WTC11 (cell line): Measurements from ENCODE around the gene ARID4B. TPM values are rescaled to one million over a fixed set of nuclear protein-coding genes. Genes with fewer than 3 reads are reported as not detected.

Experiments
- ATAC-seq: fragments of 200-7000 bp; cut with Tn5 transposase; 2 replicates; pipeline ENCODE4 v1.10.0; 2021; ENCODE audit warnings: mild to moderate bottlenecking, moderate library complexity
- CTCF ChIA-PET: fragments of 300-600 bp; sonication (Branson Sonifier 250); formaldehyde crosslinking; loops from one replicate; lab custom pipeline; 2021; ENCODE audit warnings: antibody characterized with exemption; lab: Charles Lee
- POLR2A ChIA-PET: fragments of 350-600 bp; sonication (Branson Sonifier 250); formaldehyde crosslinking; loops from one replicate; lab custom pipeline; 2021; ENCODE audit warnings: antibody characterized with exemption; lab: Charles Lee
- DNase-seq: peaks from one replicate; pipeline ENCODE4 v3.0.0; 2021; ENCODE audit warnings: low spot score
- H3K27ac Mint-ChIP-seq: 2 replicates; pipeline ENCODE4 v1.8.0; 2021; ENCODE audit warnings: mixed read lengths
- H3K27me3 Mint-ChIP-seq: 2 replicates; pipeline ENCODE4 v1.8.0; 2021; ENCODE audit warnings: low read depth, mild to moderate bottlenecking, moderate library complexity, mixed read lengths
- H3K36me3 Mint-ChIP-seq: 2 replicates; pipeline ENCODE4 v1.8.0; 2021; ENCODE audit warnings: mixed read lengths
- H3K4me1 Mint-ChIP-seq: 2 replicates; pipeline ENCODE4 v1.8.0; 2022; ENCODE audit warnings: mixed read lengths
- H3K4me3 Mint-ChIP-seq: 2 replicates; pipeline ENCODE4 v1.8.0; 2021; ENCODE audit warnings: mild to moderate bottlenecking, moderate library complexity, mixed read lengths
- H3K9me3 Mint-ChIP-seq: 2 replicates; pipeline ENCODE4 v1.8.0; 2021; ENCODE audit warnings: mixed read lengths
- CREB1 ChIP-seq: sonication (generic); formaldehyde crosslinking; IDR thresholded peaks from 2 replicates; pipeline ENCODE4 v1.8.0; 2023; ENCODE audit warnings: mild to moderate bottlenecking, missing genetic modification reagents
- CREM ChIP-seq: sonication (generic); formaldehyde crosslinking; IDR thresholded peaks from 2 replicates; pipeline ENCODE4 v1.8.1; 2022; ENCODE audit warnings: mild to moderate bottlenecking, missing genetic modification reagents, moderate library complexity
- FOXJ3 ChIP-seq: sonication (generic); formaldehyde crosslinking; IDR thresholded peaks from 2 replicates; pipeline ENCODE4 v1.9.0; 2021; ENCODE audit warnings: missing genetic modification reagents, mild to moderate bottlenecking, borderline replicate concordance
- GTF2I ChIP-seq: fragments of 250-450 bp; sonication (Bioruptor Pico); conservative IDR thresholded peaks from 2 replicates; pipeline ENCODE4 v1.4.0; 2021; ENCODE audit warnings: mild to moderate bottlenecking
- IRF2 ChIP-seq: sonication (generic); formaldehyde crosslinking; IDR thresholded peaks from 2 replicates; pipeline ENCODE4 v1.8.0; 2022; ENCODE audit warnings: low read depth, missing genetic modification reagents, borderline replicate concordance
- KAT7 ChIP-seq: sonication (generic); formaldehyde crosslinking; IDR thresholded peaks from 2 replicates; pipeline ENCODE4 v1.8.1; 2023; ENCODE audit warnings: missing genetic modification reagents, mild to moderate bottlenecking, borderline replicate concordance
- MXD4 ChIP-seq: fragments of 250-450 bp; sonication (Bioruptor Pico); IDR thresholded peaks from 2 replicates; pipeline ENCODE4 v1.8.0; 2021; ENCODE audit warnings: mild to moderate bottlenecking, moderate library complexity, borderline replicate concordance
- TEAD4 ChIP-seq: sonication (generic); formaldehyde crosslinking; IDR thresholded peaks from 2 replicates; pipeline ENCODE4 v1.8.0; 2022; ENCODE audit warnings: mild to moderate bottlenecking, missing genetic modification reagents
- ZNF121 ChIP-seq: sonication (generic); formaldehyde crosslinking; IDR thresholded peaks from 2 replicates; pipeline ENCODE4 v1.8.0; 2023; ENCODE audit warnings: missing genetic modification reagents
- ZNF219 ChIP-seq: sonication (generic); formaldehyde crosslinking; IDR thresholded peaks from 2 replicates; pipeline ENCODE4 v1.8.0; 2023; ENCODE audit warnings: missing genetic modification reagents, mild to moderate bottlenecking, borderline replicate concordance
- total RNA-seq: library from RNA; stranded (reverse); gene quantifications from 3 replicates; pipeline ENCODE4 v1.2.3, GENCODE V29; 2021
- TF ChIP-seq, protein P1 (sequence below): sonication (generic); formaldehyde crosslinking; IDR thresholded peaks from 2 replicates; pipeline ENCODE4 v1.8.0; 2023; ENCODE audit warnings: missing genetic modification reagents, mild to moderate bottlenecking, borderline replicate concordance
- TF ChIP-seq, protein P2 (sequence below): sonication (generic); formaldehyde crosslinking; IDR thresholded peaks from 2 replicates; pipeline ENCODE4 v1.8.0; 2022; ENCODE audit warnings: mild to moderate bottlenecking, missing genetic modification reagents
- TF ChIP-seq, protein P3 (sequence below): fragments of 250-450 bp; sonication (Bioruptor Pico); IDR thresholded peaks from 2 replicates; pipeline ENCODE4 v1.9.0; 2021; ENCODE audit warnings: moderate library complexity, mild to moderate bottlenecking, inconsistent platforms, borderline replicate concordance
- TF ChIP-seq, protein P4 (sequence below): fragments of 250-450 bp; sonication (Bioruptor Pico); IDR thresholded peaks from 2 replicates; pipeline ENCODE4 v1.9.0; 2021; ENCODE audit warnings: mild to moderate bottlenecking
- TF ChIP-seq, protein P5 (sequence below): sonication (generic); formaldehyde crosslinking; IDR thresholded peaks from 2 replicates; pipeline ENCODE4 v1.8.0; 2022; ENCODE audit warnings: mild to moderate bottlenecking, missing genetic modification reagents
- TF ChIP-seq, protein P6 (sequence below): sonication (generic); formaldehyde crosslinking; IDR thresholded peaks from 2 replicates; pipeline ENCODE4 v1.8.0; 2022; ENCODE audit warnings: mild to moderate bottlenecking, missing genetic modification reagents
- TF ChIP-seq, protein P7 (sequence below): sonication (generic); formaldehyde crosslinking; IDR thresholded peaks from 2 replicates; pipeline ENCODE4 v1.8.1; 2023; ENCODE audit warnings: mild to moderate bottlenecking, missing genetic modification reagents
- TF ChIP-seq, protein P8 (sequence below): sonication (generic); formaldehyde crosslinking; IDR thresholded peaks from 2 replicates; pipeline ENCODE4 v1.8.1; 2022; ENCODE audit warnings: missing genetic modification reagents, borderline replicate concordance

The ARID4B gene
- total RNA-seq, 1 experiment from 2014 or later, result 35.7 TPM

DNA sequence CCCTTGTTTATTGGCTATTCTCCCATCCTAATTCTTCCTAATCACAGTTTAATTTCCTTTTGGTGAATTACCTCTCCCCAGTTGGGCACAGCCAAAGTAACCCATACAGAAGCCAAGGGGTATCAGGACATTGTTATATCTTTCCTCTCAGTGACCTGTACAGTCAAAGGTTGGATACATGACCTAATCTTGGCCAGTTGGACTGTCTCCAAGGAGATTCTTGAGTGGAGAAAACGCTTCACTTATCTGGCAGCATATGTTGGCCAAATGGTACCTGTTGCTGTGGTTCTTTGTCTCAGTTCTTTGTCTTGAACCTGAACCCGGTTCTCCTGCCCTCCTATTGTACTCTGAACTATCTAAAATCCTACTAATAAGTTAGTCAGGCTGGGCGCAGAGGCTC lies 23.9 kb upstream of the ARID4B start (continued):
- TF ChIP-seq, protein P1, sequence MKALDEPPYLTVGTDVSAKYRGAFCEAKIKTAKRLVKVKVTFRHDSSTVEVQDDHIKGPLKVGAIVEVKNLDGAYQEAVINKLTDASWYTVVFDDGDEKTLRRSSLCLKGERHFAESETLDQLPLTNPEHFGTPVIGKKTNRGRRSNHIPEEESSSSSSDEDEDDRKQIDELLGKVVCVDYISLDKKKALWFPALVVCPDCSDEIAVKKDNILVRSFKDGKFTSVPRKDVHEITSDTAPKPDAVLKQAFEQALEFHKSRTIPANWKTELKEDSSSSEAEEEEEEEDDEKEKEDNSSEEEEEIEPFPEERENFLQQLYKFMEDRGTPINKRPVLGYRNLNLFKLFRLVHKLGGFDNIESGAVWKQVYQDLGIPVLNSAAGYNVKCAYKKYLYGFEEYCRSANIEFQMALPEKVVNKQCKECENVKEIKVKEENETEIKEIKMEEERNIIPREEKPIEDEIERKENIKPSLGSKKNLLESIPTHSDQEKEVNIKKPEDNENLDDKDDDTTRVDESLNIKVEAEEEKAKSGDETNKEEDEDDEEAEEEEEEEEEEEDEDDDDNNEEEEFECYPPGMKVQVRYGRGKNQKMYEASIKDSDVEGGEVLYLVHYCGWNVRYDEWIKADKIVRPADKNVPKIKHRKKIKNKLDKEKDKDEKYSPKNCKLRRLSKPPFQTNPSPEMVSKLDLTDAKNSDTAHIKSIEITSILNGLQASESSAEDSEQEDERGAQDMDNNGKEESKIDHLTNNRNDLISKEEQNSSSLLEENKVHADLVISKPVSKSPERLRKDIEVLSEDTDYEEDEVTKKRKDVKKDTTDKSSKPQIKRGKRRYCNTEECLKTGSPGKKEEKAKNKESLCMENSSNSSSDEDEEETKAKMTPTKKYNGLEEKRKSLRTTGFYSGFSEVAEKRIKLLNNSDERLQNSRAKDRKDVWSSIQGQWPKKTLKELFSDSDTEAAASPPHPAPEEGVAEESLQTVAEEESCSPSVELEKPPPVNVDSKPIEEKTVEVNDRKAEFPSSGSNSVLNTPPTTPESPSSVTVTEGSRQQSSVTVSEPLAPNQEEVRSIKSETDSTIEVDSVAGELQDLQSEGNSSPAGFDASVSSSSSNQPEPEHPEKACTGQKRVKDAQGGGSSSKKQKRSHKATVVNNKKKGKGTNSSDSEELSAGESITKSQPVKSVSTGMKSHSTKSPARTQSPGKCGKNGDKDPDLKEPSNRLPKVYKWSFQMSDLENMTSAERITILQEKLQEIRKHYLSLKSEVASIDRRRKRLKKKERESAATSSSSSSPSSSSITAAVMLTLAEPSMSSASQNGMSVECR (CRISPR knock-in tag), result no peak
- no peak for TF ChIP-seq KAT7 (CRISPR knock-in tag)

DNA sequence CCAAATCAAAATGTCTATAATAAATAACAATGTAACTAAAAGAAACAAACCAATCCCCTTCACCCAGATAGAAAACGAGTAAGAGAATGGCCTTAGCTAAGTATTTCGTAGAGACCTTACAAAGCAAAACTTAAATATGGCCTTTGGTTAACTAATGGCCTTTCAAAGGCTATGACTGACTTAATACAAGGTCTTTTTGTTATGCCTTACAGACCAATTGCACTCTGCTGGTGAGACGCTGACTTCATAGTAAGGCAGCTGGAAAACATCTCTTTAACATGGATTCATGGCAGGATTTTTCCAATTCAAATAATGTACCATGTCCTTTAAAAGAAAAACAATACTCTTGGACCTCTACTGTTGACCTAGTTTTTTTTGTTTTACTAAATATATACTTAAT lies 23.5 kb upstream of the ARID4B start:
- POLR2A ChIA-PET, result no interaction called here
- ATAC-seq (no peak), DNase-seq (no peak)
- TF ChIP-seq ZNF219, result no peak
- TF ChIP-seq, protein P2, sequence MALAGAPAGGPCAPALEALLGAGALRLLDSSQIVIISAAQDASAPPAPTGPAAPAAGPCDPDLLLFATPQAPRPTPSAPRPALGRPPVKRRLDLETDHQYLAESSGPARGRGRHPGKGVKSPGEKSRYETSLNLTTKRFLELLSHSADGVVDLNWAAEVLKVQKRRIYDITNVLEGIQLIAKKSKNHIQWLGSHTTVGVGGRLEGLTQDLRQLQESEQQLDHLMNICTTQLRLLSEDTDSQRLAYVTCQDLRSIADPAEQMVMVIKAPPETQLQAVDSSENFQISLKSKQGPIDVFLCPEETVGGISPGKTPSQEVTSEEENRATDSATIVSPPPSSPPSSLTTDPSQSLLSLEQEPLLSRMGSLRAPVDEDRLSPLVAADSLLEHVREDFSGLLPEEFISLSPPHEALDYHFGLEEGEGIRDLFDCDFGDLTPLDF, result no peak
- TF ChIP-seq IRF2 (CRISPR knock-in tag), result no peak
- no peak for TF ChIP-seq GTF2I
- TF ChIP-seq, protein P3, sequence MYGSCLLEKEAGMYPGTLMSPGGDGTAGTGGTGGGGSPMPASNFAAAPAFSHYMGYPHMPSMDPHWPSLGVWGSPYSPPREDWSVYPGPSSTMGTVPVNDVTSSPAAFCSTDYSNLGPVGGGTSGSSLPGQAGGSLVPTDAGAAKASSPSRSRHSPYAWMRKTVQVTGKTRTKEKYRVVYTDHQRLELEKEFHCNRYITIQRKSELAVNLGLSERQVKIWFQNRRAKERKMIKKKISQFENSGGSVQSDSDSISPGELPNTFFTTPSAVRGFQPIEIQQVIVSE (CRISPR knock-in tag), result no peak
- TF ChIP-seq, protein P4, sequence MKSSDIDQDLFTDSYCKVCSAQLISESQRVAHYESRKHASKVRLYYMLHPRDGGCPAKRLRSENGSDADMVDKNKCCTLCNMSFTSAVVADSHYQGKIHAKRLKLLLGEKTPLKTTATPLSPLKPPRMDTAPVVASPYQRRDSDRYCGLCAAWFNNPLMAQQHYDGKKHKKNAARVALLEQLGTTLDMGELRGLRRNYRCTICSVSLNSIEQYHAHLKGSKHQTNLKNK (CRISPR knock-in tag), result no peak
- TF ChIP-seq, protein P5, sequence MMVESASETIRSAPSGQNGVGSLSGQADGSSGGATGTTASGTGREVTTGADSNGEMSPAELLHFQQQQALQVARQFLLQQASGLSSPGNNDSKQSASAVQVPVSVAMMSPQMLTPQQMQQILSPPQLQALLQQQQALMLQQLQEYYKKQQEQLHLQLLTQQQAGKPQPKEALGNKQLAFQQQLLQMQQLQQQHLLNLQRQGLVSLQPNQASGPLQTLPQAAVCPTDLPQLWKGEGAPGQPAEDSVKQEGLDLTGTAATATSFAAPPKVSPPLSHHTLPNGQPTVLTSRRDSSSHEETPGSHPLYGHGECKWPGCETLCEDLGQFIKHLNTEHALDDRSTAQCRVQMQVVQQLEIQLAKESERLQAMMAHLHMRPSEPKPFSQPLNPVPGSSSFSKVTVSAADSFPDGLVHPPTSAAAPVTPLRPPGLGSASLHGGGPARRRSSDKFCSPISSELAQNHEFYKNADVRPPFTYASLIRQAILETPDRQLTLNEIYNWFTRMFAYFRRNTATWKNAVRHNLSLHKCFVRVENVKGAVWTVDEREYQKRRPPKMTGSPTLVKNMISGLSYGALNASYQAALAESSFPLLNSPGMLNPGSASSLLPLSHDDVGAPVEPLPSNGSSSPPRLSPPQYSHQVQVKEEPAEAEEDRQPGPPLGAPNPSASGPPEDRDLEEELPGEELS (CRISPR knock-in tag), result no peak
- no peaks in the 10 kb centered on the region for H3K9me3 Mint-ChIP-seq
- no peaks in the 10 kb centered on the region for H3K4me1 Mint-ChIP-seq
- H3K27me3 Mint-ChIP-seq, result no peaks in the 10 kb centered on the region
- H3K27ac Mint-ChIP-seq, result no peak overlapping the region
- CTCF ChIA-PET, result interaction anchor here (0.6 to 1.8 kb wide), 2 partner anchors 64 kb away, joined by 3 to 6 read pairs; no protein-coding TSS in a partner anchor
- H3K4me3 Mint-ChIP-seq, result no peak overlapping the region
- no peaks in the 10 kb centered on the region for H3K36me3 Mint-ChIP-seq

DNA sequence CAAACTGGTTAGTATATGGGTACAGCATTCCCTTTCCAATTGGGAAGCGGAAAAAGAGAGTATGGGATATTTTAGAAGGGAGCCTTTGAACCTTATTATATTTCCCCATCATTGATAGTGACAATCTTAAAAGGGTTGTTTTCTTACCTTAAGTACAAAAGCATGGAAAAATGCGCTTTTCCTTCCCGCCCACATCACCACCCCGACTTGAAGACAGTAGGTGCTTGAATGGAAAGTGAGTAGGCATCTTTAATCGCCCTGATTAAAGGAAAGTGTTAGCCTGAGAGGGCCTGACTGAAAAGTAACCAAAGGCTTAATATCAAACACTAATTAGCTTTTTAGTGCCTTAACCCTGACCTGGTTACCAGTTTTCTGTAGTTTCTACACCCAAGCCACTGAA lies 15.7 kb upstream of the ARID4B start:
- TF ChIP-seq CREM (CRISPR knock-in tag) (no peak), TEAD4 (CRISPR knock-in tag) (no peak), KAT7 (CRISPR knock-in tag) (no peak), MXD4 (CRISPR knock-in tag) (no peak)
- ATAC-seq, result no peak
- Mint-ChIP-seq H3K27ac (no peak overlapping the region), H3K4me1 (no peaks in the 10 kb centered on the region), H3K27me3 (no peaks in the 10 kb centered on the region), H3K4me3 (no peak overlapping the region), H3K9me3 (no peaks in the 10 kb centered on the region), H3K36me3 (peaks cover 23% of the 10 kb centered on the region)
- ChIA-PET CTCF (no interaction called here), POLR2A (no interaction called here)
- DNase-seq, result no peak

DNA sequence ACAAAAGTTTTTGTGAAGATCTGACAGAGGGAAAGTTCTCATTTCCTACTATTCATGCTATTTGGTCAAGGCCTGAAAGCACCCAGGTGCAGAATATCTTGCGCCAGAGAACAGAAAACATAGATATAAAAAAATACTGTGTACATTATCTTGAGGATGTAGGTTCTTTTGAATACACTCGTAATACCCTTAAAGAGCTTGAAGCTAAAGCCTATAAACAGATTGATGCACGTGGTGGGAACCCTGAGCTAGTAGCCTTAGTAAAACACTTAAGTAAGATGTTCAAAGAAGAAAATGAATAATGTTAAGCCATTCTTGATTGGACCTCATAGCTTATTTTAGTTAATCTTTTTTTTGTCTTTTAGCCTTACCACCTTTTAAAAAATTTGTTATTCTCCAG lies 14.5 kb upstream of the ARID4B start:
- Mint-ChIP-seq H3K36me3 (peaks cover 28% of the 10 kb centered on the region), H3K9me3 (no peaks in the 10 kb centered on the region), H3K4me1 (no peaks in the 10 kb centered on the region), H3K4me3 (no peak overlapping the region), H3K27ac (no peak overlapping the region), H3K27me3 (no peaks in the 10 kb centered on the region)
- CTCF ChIA-PET, result no interaction called here
- POLR2A ChIA-PET, result no interaction called here
- no peak for ATAC-seq
- DNase-seq, result no peak
- TF ChIP-seq, protein P6, sequence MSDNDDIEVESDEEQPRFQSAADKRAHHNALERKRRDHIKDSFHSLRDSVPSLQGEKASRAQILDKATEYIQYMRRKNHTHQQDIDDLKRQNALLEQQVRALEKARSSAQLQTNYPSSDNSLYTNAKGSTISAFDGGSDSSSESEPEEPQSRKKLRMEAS (CRISPR knock-in tag), result no peak
- TF ChIP-seq, protein P7, sequence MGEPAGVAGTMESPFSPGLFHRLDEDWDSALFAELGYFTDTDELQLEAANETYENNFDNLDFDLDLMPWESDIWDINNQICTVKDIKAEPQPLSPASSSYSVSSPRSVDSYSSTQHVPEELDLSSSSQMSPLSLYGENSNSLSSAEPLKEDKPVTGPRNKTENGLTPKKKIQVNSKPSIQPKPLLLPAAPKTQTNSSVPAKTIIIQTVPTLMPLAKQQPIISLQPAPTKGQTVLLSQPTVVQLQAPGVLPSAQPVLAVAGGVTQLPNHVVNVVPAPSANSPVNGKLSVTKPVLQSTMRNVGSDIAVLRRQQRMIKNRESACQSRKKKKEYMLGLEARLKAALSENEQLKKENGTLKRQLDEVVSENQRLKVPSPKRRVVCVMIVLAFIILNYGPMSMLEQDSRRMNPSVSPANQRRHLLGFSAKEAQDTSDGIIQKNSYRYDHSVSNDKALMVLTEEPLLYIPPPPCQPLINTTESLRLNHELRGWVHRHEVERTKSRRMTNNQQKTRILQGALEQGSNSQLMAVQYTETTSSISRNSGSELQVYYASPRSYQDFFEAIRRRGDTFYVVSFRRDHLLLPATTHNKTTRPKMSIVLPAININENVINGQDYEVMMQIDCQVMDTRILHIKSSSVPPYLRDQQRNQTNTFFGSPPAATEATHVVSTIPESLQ (CRISPR knock-in tag), result no peak
- TF ChIP-seq CREB1 (CRISPR knock-in tag), result no peak
- TF ChIP-seq, protein P8, sequence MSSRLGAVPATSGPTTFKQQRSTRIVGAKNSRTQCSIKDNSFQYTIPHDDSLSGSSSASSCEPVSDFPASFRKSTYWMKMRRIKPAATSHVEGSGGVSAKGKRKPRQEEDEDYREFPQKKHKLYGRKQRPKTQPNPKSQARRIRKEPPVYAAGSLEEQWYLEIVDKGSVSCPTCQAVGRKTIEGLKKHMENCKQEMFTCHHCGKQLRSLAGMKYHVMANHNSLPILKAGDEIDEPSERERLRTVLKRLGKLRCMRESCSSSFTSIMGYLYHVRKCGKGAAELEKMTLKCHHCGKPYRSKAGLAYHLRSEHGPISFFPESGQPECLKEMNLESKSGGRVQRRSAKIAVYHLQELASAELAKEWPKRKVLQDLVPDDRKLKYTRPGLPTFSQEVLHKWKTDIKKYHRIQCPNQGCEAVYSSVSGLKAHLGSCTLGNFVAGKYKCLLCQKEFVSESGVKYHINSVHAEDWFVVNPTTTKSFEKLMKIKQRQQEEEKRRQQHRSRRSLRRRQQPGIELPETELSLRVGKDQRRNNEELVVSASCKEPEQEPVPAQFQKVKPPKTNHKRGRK (CRISPR knock-in tag), result no peak
- TF ChIP-seq FOXJ3 (CRISPR knock-in tag), result no peak
- no peak for TF ChIP-seq ZNF121 (CRISPR knock-in tag)
